ENCODE results near the gene CDC25B.

CDC25B gene

DNA sequence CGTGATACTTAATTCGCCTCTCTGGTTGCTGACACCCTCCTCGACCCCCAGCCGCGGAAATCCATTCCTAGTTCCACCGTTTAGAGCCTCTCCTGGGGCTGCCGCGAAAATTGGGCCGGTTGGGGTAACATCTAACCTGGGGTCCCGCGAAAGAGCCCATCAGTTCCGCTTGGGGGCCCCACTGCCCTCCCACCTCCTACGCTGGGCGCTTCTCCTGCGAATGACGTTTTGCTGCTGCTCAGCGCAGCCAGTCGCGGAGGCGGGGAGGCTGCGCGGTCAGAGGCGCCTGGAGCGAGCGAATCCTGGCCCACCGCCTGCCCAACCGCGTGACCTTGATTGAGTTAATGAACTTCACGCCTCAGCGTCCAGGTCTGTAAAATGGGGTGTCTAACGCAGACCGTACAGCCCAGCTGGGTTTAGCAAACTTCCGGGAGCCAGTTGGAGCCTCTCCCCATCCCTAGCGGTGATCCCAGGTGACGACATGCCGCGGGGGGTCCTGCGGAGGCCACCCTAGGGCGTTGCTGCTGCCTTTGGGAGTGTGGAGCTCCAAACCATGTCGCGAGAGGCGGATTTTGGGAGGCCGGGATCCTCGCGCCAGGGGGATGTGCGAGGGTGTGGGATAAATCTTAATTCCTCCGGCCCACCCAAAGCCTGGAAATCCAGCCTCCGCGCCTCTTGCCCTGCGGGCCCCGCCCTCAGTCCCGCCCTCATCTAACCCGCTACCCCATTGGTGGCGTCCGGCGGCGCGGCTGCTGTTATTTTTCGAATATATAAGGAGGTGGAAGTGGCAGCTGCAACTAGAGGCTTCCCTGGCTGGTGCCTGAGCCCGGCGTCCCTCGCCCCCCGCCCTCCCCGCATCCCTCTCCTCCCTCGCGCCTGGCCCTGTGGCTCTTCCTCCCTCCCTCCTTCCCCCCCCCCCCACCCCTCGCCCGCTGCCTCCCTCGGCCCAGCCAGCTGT, at the start of gene CDC25B:
TSS of gene CDC25B (plus strand) at position 800 of the 958 bp plus-strand sequence. CDS start 222 bp downstream, outside the sequence.
- peak; percentile 82 for DNase-seq

DNA sequence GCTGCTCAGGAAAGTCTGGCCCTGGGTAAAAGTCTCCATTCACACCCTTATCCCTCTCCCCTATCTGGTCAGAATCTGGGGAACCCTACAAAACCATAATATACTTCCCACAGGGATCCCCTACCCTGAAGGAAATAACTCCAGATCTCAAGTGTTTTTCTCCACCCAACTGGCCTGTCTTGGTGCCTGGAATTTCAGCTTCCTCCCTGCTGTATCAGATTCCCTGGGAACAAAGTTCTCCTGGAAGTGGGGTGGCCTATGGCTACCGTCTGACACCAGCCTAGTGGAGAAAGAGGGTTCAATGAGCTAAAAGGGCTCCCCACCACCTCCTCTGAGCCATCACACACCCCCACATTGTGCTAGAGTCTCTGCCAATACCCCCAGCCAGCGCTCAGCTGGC, 48.6 kb upstream of the CDC25B start:
- no peak for DNase-seq

DNA sequence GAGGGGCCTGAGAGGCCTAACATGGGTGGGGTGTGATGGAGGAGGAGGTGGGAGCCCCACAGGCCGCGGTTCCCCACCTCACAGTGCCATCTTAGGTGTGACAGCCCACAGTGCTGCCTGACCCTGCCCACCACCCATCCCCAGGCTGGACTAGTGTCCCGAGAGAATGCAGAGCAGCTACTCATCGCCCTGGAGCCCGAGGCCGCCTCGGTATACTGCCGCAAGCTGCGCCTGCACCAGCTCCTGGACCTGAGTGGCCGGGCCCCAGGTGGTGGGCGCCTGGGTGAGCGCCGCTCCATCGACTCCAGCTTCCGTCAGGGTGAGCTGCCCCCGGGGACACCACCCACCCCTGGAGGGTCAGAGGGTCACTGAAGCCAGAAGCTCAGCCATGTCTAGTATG, 48.0 kb upstream of the CDC25B start:
- no peak for DNase-seq

DNA sequence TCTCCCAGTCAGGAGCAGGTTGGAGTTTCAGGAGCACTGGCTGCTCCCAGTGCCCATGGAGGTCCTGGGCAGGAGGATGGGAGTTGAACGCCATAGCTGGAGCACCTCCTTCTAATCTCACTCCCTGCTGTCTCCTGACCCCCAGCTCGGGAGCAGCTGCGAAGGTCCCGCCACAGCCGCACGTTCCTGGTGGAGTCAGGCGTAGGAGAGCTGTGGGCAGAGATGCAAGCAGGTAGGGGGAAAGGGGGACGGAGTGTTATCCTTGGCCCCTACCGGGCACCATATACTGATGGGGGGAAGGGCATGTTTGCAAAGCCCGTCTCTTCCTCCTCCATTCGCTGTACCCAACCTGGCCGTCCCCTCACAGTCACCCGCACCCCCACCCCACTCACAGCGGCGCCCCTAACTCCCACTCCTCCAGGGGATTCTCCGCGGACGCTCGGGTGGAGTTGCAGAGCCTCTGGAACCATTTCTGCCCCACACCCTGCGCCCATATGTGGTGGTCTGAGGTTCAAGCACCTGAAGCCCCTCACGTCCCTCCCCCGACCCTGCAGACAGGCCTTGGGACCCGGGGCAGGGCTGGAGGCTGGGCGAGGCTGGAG, 46.9 kb upstream of the CDC25B start:
- no peak for DNase-seq

DNA sequence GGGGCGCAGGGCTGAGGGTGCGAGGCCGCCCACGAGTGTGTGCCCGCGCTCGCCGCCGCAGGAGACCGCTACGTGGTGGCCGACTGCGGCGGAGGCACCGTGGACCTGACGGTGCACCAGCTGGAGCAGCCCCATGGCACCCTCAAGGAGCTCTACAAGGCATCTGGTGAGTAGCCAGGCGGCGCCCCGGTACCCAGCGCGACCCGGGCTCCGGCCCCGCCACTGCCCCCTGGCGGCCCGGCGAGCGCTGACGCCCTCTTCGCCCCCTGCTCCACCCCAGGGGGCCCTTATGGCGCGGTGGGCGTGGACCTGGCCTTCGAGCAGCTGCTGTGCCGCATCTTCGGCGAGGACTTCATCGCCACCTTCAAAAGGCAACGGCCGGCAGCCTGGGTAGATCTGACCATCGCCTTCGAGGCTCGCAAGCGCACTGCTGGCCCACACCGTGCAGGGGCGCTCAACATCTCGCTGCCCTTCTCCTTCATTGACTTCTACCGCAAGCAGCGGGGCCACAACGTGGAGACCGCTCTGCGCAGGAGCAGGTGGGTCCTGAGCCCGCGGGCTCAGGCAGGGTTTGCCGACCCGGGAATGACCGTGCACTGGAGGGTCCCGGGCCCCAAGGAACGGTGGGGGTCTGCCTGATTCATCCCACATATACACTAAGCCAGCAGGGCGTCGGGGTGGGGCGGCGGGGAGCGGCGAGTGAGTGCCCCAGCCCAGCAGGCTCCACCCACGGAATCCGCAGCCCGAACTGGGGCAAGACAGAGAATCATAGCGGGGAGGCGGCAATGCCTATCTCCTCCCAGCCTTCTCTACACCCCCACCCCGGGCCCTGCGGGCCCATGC, 46.2 kb upstream of the CDC25B start:
- DNase-seq: no peak

DNA sequence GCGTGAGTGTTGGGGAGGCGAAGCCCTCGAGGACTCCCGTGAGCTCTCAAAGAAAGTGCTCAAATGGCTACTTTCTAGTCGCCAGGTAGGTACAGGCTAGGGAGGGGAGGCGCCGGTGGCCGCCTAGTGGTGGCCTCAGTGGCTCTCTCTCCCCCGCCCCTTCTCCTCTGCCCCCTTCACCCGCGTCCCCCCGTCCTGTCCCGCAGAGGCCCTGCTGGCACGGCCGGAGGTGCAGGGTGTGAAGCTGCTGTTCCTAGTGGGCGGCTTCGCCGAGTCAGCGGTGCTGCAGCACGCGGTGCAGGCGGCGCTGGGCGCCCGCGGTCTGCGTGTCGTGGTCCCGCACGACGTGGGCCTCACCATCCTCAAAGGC, 44.8 kb upstream of the CDC25B start:
- DNase-seq: no peak

DNA sequence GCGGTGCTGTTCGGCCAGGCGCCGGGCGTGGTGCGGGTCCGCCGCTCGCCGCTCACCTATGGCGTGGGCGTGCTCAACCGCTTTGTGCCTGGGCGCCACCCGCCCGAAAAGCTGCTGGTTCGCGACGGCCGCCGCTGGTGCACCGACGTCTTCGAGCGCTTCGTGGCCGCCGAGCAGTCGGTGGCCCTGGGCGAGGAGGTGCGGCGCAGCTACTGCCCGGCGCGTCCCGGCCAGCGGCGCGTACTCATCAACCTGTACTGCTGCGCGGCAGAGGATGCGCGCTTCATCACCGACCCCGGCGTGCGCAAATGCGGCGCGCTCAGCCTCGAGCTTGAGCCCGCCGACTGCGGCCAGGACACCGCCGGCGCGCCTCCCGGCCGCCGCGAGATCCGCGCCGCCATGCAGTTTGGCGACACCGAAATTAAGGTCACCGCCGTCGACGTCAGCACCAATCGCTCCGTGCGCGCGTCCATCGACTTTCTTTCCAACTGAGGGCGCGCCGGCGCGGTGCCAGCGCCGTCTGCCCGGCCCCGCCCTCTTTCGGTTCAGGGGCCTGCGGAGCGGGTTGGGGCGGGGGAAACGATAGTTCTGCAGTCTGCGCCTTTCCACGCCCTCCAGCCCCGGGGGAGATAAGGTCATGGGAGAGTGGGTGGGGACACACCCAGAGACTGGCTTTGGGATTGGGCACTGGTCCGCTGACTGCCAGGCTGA, 44.3 kb upstream of the CDC25B start:
- no peak for DNase-seq

DNA sequence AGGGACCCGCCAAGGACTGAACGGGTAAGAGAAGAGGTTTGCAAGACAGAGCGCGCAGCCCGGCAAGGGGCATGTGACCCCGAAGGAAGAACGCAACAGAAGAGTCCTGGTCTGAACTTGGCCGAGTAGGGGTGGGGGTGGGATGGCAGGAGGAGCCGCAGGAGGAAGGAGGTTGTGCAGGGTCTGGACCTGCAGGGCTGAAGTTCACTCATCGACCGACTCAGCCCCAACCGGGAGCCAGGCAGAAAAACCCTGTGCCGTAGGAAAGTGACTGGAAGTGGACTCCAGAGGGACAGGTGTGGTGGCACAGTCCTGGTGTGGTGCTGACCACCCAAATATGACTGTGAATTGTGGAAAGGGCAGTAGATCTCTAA, 43.7 kb upstream of the CDC25B start:
- no peak for DNase-seq

DNA sequence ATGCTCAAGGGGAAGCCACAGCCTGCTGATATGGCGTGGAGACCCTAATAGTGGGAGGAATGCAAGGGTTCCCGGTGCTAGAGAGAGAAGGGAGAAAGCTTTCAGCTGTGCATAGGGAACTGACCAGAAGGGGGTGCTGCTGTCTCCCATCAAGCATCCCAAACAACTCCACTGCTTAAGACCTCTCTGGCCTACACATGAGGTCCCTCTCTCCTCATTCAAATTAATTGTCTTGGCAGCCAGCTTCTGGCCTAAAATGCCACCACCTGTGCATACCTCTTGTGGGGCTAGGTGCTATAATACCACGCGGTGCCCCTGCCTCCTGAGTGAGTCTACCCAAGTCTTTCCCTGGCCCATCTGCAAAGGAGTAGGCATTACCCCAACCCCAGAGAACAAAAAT, 43.0 kb upstream of the CDC25B start:
- no peak for DNase-seq

DNA sequence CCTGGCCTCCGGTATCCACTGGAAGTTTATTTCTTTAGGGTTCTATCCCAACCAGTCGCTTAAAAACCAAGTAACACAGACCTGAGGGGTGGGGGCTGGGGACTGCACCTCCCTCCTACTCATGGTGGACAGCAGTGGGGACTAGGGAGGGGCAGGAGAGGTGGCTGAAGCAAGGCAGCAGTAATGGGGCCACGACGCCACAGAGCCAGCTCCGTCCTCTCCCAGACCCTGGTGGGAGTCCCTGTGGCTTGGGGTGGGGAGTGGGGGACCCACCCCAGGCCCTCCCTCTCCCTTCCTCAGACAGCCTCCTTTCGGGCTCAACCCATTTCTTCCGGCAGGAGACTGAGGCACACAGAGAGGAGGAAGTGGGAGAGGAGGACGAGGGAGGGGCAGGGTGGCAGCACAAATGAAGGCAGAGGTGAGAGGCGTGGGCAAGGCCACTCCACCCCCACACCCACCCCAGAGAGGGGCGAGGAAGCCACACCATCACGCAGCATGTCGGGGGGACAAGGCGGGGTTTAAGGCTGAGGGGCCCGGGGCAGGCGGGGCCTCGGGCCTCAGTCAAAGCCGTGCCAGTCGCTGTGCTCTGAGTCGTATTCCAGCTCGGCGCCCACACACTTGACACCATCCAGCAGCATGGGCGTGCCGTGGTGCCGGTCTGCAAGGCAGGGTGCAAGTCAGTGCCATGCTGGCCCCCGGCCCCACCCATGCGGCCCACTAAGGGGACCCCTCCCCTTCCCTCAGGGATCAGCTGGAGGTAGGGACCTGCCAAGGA, 42.4 kb upstream of the CDC25B start:
- DNase-seq: no peak

DNA sequence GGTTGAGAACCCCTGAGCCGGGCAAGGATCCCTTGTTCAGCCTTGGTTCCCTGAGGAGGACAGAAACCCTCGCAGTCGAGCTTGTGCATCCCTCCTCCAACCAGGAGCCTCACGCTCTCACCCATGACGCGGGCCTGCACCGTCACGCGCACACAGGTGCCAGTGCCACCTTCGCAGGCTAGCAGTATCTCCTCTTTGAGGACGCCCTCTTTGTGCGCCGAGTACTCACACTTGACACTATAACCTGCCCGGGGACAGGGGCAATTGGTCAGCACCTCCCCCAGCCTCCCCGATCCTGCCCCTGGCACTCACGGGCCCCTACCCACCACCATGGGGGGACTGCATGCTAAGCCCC, 41.9 kb upstream of the CDC25B start:
- no peak for DNase-seq

DNA sequence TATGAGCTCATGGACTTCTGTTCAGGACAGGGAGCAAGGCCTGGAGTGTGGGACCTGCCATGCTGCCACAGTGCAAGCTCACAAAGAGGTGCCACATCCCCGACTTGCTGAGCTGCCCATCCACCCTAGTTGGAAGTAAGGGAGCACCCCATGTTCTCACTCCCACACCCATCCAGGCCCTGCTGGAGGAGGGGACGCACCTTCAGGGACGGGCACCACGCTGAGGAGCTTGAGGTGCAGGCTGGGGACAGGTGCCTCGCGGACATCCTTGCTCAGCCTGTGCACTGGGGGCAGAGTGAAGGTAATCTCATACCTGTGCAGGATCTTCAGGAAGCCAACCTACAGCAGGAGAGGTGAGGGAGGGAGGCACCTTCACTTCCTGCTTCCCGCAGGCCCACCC, 40.8 kb upstream of the CDC25B start:
- no peak for DNase-seq

DNA sequence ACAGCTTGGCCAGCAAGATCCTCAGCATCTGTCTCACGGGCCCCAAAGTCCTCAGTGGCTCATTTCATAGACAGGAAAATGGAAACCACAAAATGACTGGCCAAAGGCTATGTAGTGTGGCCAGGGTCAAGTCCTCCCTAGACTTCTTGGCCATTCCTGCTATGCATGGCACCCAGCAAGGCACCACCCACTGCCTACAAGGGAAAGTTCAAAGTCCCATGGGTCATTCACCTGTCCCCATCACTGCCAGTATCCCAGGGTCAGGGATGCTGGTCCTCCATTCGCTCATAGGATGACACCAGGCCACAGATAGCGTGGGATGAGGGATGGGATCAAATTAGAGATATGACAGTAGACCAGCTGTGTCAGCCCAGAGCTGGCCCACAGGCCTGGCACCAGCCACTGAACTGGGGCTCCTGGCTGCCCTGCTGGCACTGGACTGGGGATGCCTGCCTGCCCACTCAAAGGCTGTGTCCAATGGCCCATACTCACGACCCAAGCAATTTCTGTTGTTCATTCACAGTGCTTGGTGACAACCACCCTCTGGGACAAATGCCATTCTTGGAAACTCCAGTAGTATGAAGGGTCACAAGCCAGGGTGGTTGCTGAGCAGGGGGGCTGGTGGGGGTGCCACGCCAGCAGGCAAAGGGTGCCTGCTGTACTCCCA, 40.2 kb upstream of the CDC25B start:
- no peak for DNase-seq

DNA sequence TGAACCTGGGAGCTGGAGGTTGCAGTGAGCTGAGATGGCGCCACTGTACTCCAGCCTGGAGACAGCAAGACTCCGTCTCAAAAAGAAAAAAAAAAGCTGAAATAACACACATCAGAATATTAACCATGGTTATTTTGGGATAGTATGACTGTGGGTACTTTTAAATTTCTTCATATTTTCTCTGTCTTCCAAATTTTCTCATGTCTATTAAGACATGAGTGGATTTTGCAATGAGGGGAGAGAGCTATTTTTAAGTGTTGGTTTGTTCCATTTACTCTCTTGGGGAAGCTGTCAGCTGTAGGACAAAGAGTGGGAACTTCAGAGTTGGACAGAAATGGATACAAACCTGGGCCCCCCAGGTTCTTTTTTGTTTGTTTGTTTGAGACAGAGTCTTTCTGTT, 38.8 kb upstream of the CDC25B start:
- DNase-seq: no peak

DNA sequence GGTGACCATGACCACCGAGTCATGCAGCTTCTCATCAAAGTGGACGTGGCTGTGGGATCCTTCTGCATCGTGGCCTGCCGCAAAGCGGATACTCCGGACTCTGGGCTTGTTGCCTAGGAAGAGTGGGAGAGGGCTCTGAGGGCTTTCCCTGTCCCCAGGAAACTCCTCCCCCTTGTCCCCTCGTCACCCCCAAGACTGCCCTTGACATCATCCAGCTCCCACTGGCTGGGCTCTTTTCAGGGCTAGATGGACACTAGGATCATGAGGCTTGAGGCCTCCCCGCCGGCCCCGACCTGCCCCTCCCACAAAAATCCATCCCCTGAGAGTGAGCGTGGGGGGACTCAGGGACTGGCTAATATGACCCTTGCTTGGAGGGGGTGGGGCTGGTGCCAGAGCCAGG, 37.5 kb upstream of the CDC25B start:
- DNase-seq: no peak

DNA sequence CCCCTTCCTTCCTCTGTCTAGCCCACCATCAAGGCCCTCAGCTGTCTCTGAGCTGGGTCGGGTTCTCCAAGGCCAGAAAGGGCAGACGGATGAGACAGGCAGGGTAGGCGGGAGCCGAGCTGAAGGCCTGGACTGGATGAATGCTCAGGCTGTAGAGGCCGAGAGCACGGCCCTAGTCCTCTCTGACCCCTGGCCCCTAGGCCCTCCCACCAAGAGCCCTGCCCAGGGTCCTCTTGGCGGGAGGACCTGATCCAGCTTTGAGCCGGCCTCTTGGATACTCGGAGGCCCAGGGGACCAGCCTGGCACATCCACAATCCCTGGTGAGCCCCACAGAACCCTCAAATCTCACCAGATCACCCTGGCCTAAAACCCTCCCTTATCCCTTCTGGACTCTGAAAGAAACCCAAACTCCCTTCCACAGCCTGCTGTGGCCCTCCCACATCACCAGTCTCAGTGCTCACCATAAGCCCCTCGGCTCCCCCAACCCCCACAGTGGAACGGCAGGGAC, 36.7 kb upstream of the CDC25B start:
- no peak for DNase-seq

DNA sequence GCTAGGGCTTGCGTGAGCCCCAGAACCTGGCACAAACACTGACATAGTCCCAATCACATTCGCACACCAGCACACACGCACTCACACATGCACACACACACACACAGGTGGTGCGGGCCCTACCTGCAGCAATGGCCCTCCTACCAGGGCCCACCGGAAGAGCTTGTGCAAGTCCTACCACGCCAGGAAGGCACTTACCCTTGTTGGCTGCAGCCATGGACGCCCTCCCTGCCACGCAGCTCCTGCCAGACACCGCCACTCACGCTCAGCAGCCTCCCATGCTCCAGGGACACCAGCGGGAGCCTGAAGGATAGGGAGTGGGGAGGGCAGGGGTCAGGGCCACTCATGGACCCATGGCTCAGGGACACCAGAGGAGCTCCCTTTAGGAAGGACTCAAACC, 36.2 kb upstream of the CDC25B start:
- DNase-seq: no peak

DNA sequence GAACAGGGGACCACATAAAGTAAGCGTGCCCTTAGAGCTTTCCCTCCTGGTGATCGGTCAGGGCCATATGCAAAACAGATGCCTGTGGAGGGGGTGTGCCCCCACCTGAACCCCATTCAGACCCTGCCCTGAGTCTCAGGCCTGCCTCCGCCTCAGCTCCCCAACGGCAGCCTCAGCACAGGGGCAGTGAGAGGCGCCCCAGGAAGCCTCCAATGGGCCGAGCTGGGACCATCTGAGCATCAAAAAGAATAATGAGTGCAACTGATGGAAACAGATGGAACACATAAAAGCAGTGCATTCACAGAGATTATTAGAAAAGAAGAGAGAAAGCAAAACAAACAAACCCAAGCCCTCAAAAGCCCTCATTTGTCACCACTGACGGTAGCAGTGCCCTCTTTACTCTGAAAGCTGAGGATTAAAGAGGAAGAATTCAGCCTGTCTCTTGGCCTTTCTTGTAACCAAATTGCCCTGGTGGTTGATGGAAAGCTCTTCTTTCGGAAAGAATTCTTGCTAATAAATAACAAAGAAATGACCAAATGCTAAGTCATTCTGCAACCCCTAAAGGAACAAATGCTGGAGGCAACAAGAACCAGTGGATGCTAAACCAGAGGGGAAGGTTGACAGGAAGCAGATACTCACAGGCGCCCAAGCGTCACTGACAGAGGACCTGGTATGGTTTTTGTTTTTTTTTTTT, 35.3 kb upstream of the CDC25B start:
- no peak for DNase-seq

DNA sequence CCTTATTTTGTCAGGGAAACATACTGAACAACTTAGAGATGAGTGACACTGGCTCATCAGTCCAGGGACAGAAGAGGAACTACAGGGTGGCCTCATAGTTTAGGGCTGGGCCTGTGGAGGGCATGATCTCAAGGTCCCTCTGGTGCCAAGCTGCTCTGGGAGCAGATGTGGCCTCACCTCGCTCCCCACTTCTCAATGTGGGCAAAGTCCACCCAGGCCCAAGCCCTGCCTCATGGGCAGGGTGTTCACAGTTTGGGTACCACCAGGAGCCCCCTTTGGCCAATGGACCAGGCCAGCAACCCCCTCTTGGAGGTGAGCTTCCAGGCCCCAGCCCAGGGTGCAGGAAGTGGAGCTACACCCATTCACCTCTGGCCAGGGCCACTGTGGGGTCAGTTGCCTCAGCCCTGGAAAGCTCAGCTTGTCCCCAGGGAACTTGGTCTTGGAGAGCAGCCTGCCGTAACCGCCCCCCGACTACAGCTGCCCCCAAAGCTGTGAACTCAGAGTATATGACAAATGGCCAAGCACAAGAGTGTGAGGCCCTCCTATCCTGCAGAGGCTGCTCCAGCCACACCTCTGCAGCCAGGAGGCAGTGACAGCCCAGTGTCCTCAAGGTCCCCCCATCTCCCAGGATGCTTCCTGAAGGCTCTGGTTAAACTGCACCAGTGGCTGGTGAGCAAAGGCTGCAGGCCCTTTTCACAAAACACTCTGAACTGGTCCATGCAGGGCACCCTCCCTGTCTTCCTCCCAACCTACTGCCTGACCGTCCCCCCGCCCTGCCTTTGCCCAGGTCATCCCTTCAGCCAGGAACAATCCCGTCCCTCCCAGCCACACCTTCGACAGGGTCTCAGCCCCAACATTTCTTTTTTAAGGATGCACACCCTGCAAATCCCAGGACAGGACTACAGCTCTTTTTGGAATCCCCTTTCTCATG, 32.2 kb upstream of the CDC25B start:
- no peak for DNase-seq

DNA sequence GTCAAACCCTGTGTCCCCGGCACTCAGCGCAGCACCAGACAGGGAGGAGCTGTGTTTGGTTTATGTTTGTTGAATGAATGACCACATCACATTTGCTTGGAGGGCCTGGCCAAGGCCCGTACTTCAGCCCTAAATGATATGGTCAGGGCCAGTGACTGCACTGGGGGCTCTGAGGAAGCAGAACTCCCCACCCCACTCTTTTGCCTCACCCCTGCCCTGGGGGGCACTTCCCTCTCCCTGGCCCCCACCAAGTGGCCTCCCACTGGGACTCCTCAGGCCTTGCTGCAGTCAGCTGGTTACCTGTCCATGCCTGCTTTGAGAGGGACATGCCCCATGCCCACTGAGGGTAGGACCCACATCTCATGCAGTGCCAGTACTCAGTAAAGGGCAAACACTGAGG, 31.5 kb upstream of the CDC25B start:
- no peak for DNase-seq

Data from NCI-H1417 treated with DMSO at 0.1 percent for 48 hours (cell line).